Embryonic facial prominence (tissue), 1 donor: Measurements from ENCODE around the gene AIPL1.

Source experiments
- DNase-seq: peaks from one replicate; pipeline ENCODE4 v3.0.0-alpha.2; 2016; ENCODE audit errors: extremely low spot score

Gene AIPL1

DNA sequence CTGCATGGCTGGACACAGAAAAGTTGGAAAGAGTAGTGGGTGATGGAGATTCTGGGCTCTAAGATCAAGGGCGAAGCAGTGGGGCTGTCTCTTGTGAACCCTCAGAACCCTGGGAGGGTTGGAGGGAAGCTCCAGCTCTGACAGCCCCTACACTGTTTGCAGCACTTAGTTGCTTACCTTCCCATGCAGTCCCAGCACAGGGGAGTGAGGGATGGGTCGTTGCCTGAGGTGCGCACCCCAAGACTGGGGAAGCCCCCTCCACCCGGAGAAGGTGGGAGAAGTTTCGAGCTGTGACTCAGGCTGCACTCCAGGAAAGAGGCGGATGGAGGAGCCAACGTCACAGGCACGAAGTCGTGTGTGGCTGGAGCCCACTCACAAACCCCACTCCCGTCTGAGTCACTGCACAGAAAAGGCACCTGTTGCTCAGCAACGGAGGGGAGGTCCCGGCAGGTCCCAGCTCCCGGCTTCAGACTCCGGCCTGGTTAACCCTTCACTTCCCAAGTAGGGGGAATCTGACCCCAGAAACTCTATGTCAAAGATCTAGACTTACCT, 60.1 kb downstream of the AIPL1 start:
- DNase-seq: no peak

DNA sequence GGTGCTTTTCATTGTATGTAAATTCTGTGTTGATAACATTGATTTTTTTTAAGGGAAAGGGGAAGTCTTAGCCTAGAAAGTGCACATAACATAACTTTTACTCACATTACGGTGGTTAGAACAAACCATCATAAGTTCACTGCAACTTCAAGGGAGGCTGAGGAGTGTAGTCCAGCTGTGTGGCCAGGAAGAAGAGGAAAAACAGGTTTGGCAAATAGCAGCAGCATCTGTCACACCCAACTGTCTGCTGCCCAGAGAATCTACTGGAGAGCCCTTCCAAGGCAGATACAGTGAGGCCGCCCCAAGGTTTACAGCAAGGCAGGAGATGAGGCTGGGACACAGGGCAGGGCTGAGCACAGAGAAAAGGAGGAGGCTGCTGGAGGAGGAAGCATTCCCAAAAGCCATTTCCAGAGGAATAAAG, 60.6 kb downstream of the AIPL1 start:
- no peak for DNase-seq
